CD4-positive, alpha-beta T cell (primary cell): Measurements from ENCODE around the gene ZMAT3. TPM values are rescaled to one million over a fixed set of nuclear protein-coding genes. Genes with fewer than 3 reads are reported as not detected.

Source experiments
- ATAC-seq: fragments of 200-7000 bp; cut with Tn5 transposase; one replicate; pipeline ENCODE4 v1.10.0; 2022; ENCODE audit warnings: mild to moderate bottlenecking; ENCODE audit not compliant: poor library complexity
- CTCF ChIA-PET: fragments of 350-600 bp; sonication (Branson Sonifier 250); formaldehyde crosslinking; loops from one replicate; lab custom pipeline; 2021; ENCODE audit warnings: antibody characterized with exemption, inconsistent platforms; lab: Charles Lee
- POLR2A ChIA-PET: fragments of 350-600 bp; sonication (Branson Sonifier 250); formaldehyde crosslinking; loops from one replicate; lab custom pipeline; 2021; ENCODE audit warnings: antibody characterized with exemption, inconsistent platforms; lab: Charles Lee
- DNase-seq, 14 experiments: peaks; one replicate each; pipeline ENCODE4 v3.0.0-alpha.2; 2013 to 2020; ENCODE audit warnings: mixed read lengths in 2 of 14
- H3K27ac ChIP-seq, 2 donors: one replicate each; pipeline versions ENCODE4 v1.5.1 to v1.7.0; 2013; ENCODE audit warnings: low read length in 2 of 2, low read depth in 1 of 2, mild to moderate bottlenecking in 1 of 2
- H3K27me3 ChIP-seq, 2 experiments: 1 replicate in 1 of 2; 2 replicates in 1 of 2; pipeline versions ENCODE4 v1.6.1 to v1.7.0; 2013; ENCODE audit warnings: low read length in 2 of 2, control low read depth in 1 of 2, mild to moderate bottlenecking in 1 of 2, moderate library complexity in 1 of 2; ENCODE audit not compliant: insufficient read depth in 2 of 2, control insufficient read depth in 1 of 2
- H3K36me3 ChIP-seq: one replicate; pipeline ENCODE4 v1.6.1; 2013; ENCODE audit warnings: low read length, control low read depth; ENCODE audit not compliant: insufficient read depth
- H3K4me1 ChIP-seq: one replicate; pipeline ENCODE4 v1.6.1; 2013; ENCODE audit warnings: low read length, control low read depth; ENCODE audit not compliant: insufficient read depth
- H3K4me3 ChIP-seq: one replicate; pipeline ENCODE4 v1.5.1; 2013; ENCODE audit warnings: mild to moderate bottlenecking, low read length, moderate library complexity
- H3K9me3 ChIP-seq, 2 experiments: 1 replicate in 1 of 2; 2 replicates in 1 of 2; pipeline versions ENCODE4 v1.6.1 to v1.7.0; 2013; ENCODE audit warnings: low read length in 2 of 2, mild to moderate bottlenecking in 2 of 2, control low read depth in 1 of 2, moderate library complexity in 1 of 2; ENCODE audit not compliant: control insufficient read depth in 1 of 2, insufficient read depth in 1 of 2
- H3K27ac Mint-ChIP-seq: one replicate; pipeline ENCODE4 v1.8.0; 2020; ENCODE audit warnings: mixed read lengths
- H3K27me3 Mint-ChIP-seq: one replicate; pipeline ENCODE4 v1.8.0; 2021; ENCODE audit warnings: mixed read lengths
- H3K36me3 Mint-ChIP-seq: one replicate; pipeline ENCODE4 v1.8.0; 2021; ENCODE audit warnings: low read depth, mixed read lengths
- H3K4me1 Mint-ChIP-seq: one replicate; pipeline ENCODE4 v1.8.0; 2021; ENCODE audit warnings: low read depth, mixed read lengths
- H3K4me3 Mint-ChIP-seq: one replicate; pipeline ENCODE4 v1.8.0; 2020; ENCODE audit warnings: mild to moderate bottlenecking, mixed read lengths
- H3K9me3 Mint-ChIP-seq: one replicate; pipeline ENCODE4 v1.8.0; 2020; ENCODE audit warnings: mixed read lengths
- CTCF ChIP-seq: fragments of 200-600 bp; IDR thresholded peaks from one replicate; pipeline ENCODE4 v1.8.0; 2022; ENCODE audit warnings: antibody characterized with exemption, mild to moderate bottlenecking
- intact Hi-C, 2 experiments: fragments of 100-400 bp; cut with DNase I in 1 of 2; cut with micrococcal nuclease in 1 of 2; formaldehyde crosslinking; loops; one replicate each; pipeline versions ENCODE4 v1.15.1 to v1.9.0; 2023 to 2025; cut with DNase I, micrococcal nuclease
- total RNA-seq, 174 experiments: library from RNA in 2 of 174; stranded (reverse) in 2 of 174; gene quantifications; one replicate each; pipeline ENCODE4 v1.2.3 and lab custom pipeline; 2021 to 2026

Gene ZMAT3
- total RNA-seq, 2 experiments from 2014 or later, result 10.2 to 13.0 TPM

GRCh38 chr3:179069762-179070390, 1.7 kb downstream of the ZMAT3 start:
- DNase-seq (no peak), ATAC-seq (no peak)
- TF ChIP-seq CTCF, result no peak
- Histone ChIP-seq H3K36me3 (peaks cover 24% of the 10 kb centered on the region), H3K27ac (no peak overlapping the region), H3K4me3 (no peak overlapping the region), H3K27me3 (no peaks in the 10 kb centered on the region), H3K9me3 (no peaks in the 10 kb centered on the region), H3K4me1 (peaks cover 30% of the 10 kb centered on the region)
- intact Hi-C loops, result loop anchor here (2.0 to 5.0 kb wide), 4 partner anchors 33 to 249 kb away; no protein-coding TSS in a partner anchor
- H3K36me3 Mint-ChIP-seq, result peaks cover 39% of the 10 kb centered on the region
- peaks cover 74% of the 10 kb centered on the region for H3K4me1 Mint-ChIP-seq
- H3K9me3 Mint-ChIP-seq, result no peaks in the 10 kb centered on the region
- ChIA-PET CTCF (no interaction called here), POLR2A (interaction anchor here (0.6 to 4.5 kb wide), 7 partner anchors 20 to 246 kb away, joined by 3 to 40 read pairs (median 21); partner anchors contain the start of gene PIK3CA)
- H3K27ac Mint-ChIP-seq, result peak overlapping the region; percentile 22
- peak overlapping the region; percentile 63 for H3K4me3 Mint-ChIP-seq
- no peaks in the 10 kb centered on the region for H3K27me3 Mint-ChIP-seq

- peaks cover 73% of the 10 kb centered on the region for H3K4me1 Mint-ChIP-seq
- no peak for TF ChIP-seq CTCF
Measured at GRCh38 chr3:179068779-179069530, 2.7 kb downstream of the ZMAT3 start.

GRCh38 chr3:179067839-179068238, 3.8 kb downstream of the ZMAT3 start:
- Mint-ChIP-seq H3K4me1 (peaks cover 73% of the 10 kb centered on the region), H3K36me3 (peaks cover 56% of the 10 kb centered on the region), H3K4me3 (no peak overlapping the region), H3K27me3 (no peaks in the 10 kb centered on the region), H3K9me3 (no peaks in the 10 kb centered on the region), H3K27ac (no peak overlapping the region)
- H3K4me1 ChIP-seq, result peaks cover 18% of the 10 kb centered on the region
- H3K27ac ChIP-seq, result no peak overlapping the region
- ChIA-PET CTCF (no interaction called here), POLR2A (interaction anchor here (1.4 to 1.6 kb wide), 2 partner anchors 31 to 47 kb away, joined by 3 read pairs; no protein-coding TSS in a partner anchor)
- H3K27me3 ChIP-seq, result no peaks in the 10 kb centered on the region
- ATAC-seq, result no peak
- no peak overlapping the region for H3K4me3 ChIP-seq
- peaks cover 35% of the 10 kb centered on the region for H3K36me3 ChIP-seq
- H3K9me3 ChIP-seq, result no peaks in the 10 kb centered on the region
- intact Hi-C loops, result no loop called here
- no peak for DNase-seq
- no peak for TF ChIP-seq CTCF

More at GRCh38 chr3:179068779-179069530, 2.7 kb downstream of the ZMAT3 start:
- H3K4me3 ChIP-seq, result no peak overlapping the region
- H3K27me3 ChIP-seq, result no peaks in the 10 kb centered on the region
- H3K27me3 Mint-ChIP-seq, result no peaks in the 10 kb centered on the region
- DNase-seq, result peak in 13 of 14 experiments; percentile 4 to 66 (median 24)
- peaks cover 47% of the 10 kb centered on the region for H3K36me3 Mint-ChIP-seq
- peaks cover 32% of the 10 kb centered on the region for H3K36me3 ChIP-seq
- no peaks in the 10 kb centered on the region for H3K9me3 Mint-ChIP-seq
- H3K4me3 Mint-ChIP-seq, result peak overlapping the region; percentile 43
- H3K4me1 ChIP-seq, result peaks cover 21% of the 10 kb centered on the region
- no peak overlapping the region for H3K27ac ChIP-seq
- intact Hi-C loops, result no loop called here
- POLR2A ChIA-PET, result interaction anchor here (0.6 to 1.6 kb wide), 3 partner anchors 21 to 48 kb away, joined by 3 read pairs; no protein-coding TSS in a partner anchor
- no peak for ATAC-seq
- H3K9me3 ChIP-seq, result no peaks in the 10 kb centered on the region
- CTCF ChIA-PET, result no interaction called here
- H3K27ac Mint-ChIP-seq, result peak overlapping the region; percentile 2
